ENCODE results near the gene NRSN2.
"Not testable (repeated sequence)": the region's sequence is repeated elsewhere in the genome, so short reads cannot be mapped to it uniquely, and the experiment has no call there.

NRSN2 gene

GRCh38 chr20:324177-325044 lies 22.5 kb upstream of the NRSN2 start:
- DNase-seq (ENCODE audit: low read depth, low spot score): peak; percentile 33
- peak overlapping the region; percentile 89 for H3K27ac ChIP-seq

GRCh38 chr20:325045-325888 lies 21.6 kb upstream of the NRSN2 start, which contains the start of gene SOX12:
SOX12 (plus strand) TSS chr20:325552; CDS start chr20:325925, 373 bp downstream.
- DNase-seq (ENCODE audit: low read depth, low spot score): peak; percentile 60
- H3K27ac ChIP-seq: peak within 1 kb of the TSS; percentile 89

- peak overlapping the region; percentile 89 for H3K27ac ChIP-seq
- DNase-seq (ENCODE audit: low read depth, low spot score): no peak
These were observed 20.8 kb upstream of the NRSN2 start for GRCh38 chr20:325889-326644.

- DNase-seq (ENCODE audit: low read depth, low spot score): no peak
- peak overlapping the region; percentile 89 for H3K27ac ChIP-seq
These were observed 20.2 kb upstream of the NRSN2 start for GRCh38 chr20:326645-327185.

- peak overlapping the region; percentile 89 for H3K27ac ChIP-seq
- peak; percentile 26 for DNase-seq (ENCODE audit: low read depth, low spot score)
These were observed 19.5 kb upstream of the NRSN2 start for GRCh38 chr20:327186-328026.

GRCh38 chr20:328027-328974 lies 18.6 kb upstream of the NRSN2 start:
- H3K27ac ChIP-seq: peak overlapping the region; percentile 89

GRCh38 chr20:328975-329695 lies 17.8 kb upstream of the NRSN2 start:
- H3K27ac ChIP-seq: peak overlapping the region; percentile 8
- no peak for DNase-seq (ENCODE audit: low read depth, low spot score)

More at GRCh38 chr20:328027-328974, 18.6 kb upstream of the NRSN2 start:
- DNase-seq (ENCODE audit: low read depth, low spot score): no peak

GRCh38 chr20:329851-330232 lies 17.1 kb upstream of the NRSN2 start:
- H3K27ac ChIP-seq: no peak overlapping the region
- DNase-seq (ENCODE audit: low read depth, low spot score): no peak

DNA sequence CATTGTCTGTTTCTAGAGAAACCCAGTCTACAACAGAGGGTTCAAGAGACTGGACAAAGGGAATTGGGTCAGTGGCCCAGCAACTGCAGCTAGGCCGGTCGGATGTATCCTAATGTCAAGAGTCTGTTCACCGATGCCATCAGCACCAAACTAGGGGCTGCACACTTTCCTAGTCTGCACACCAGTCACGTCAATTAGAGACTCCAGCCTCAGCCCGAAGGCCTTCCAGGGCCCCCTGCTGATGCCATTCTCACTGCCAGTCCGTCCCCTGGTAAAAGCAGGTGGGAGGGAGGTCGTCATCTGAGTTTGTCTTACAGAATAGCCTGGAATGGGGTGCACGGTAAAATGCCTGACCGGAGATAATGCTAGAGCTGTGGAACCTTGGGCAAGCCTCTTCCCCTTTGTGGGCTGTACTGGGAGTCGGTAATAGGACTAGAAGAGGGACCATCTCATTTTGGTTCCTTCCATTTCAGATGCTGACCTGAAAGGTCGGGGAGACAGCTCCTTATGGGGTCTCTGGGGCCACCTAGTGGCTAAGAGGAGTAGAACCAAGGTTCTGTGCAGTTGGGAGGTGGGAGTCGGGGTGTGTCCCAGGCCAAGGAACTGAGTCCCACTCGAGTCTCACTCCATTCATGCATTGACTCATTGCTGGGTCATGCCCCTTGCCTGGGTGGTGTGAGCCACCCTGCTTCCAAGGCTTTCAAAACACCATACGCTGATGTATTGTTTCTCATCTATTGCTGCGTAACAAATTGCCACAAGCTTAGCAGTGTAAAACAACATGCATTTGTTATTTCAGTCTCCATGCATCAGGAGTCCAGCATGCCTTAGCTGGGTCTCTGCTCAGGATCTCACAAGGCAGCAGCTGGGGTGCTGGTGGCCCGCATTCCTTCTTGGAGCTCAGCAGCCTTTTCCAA lies 16.4 kb upstream of the NRSN2 start:
- no peak for DNase-seq (ENCODE audit: low read depth, low spot score)

DNA sequence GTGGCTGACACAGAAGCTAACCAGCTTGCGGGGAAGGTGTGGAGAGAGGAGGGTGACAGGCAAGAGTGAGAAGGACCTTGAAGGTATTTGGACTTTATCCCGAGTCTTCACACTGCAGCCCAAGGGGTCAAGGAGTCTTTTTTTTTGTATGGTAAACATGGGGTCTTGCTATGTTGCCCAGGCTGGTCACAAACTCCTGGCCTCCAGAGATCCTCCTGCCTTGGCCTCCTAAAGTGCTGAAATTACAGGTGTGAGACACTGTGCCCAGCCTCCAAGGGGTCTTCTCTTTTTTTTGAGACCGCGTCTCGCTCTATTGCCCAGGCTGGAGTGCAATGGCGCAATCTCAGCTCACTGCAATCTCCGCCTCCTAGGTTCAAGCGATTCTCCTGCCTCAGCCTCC lies 12.3 kb upstream of the NRSN2 start:
- no peak for DNase-seq (ENCODE audit: low read depth, low spot score)
- H3K27ac ChIP-seq: no peak overlapping the region

More for the DNA sequence above, 16.4 kb upstream of the NRSN2 start:
- peak overlapping the region; percentile 11 for H3K27ac ChIP-seq

- DNase-seq (ENCODE audit: low read depth, low spot score); H3K27ac ChIP-seq: not testable (repeated sequence)
These were observed 10.9 kb upstream of the NRSN2 start for GRCh38 chr20:336040-336439.

GRCh38 chr20:341682-342081 lies 5.2 kb upstream of the NRSN2 start:
- peak; percentile 89 for DNase-seq (ENCODE audit: low read depth, low spot score)

DNA sequence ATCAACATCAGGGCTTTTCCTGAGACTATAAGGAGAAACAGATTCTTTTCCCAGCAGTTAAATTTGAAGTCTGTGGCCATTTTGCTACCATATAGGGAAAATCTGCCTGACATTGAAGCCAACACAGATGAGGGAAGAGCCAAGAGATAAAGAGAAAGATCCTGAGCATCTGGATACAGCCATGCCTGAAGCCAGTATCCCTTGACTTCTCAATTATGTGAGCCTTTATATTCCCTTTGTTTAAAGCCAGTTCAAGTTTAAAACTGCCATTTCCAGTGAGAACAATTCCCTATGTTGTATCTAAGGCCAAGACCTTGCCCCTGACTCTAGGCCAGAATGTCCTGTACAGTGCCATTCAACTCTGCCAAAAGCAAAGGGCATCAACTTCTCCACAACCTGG lies 3.8 kb upstream of the NRSN2 start:
- DNase-seq (ENCODE audit: low read depth, low spot score): no peak
- H3K27ac ChIP-seq: no peak overlapping the region

More at GRCh38 chr20:341682-342081, 5.2 kb upstream of the NRSN2 start:
- H3K27ac ChIP-seq: peak overlapping the region; percentile 36

DNA sequence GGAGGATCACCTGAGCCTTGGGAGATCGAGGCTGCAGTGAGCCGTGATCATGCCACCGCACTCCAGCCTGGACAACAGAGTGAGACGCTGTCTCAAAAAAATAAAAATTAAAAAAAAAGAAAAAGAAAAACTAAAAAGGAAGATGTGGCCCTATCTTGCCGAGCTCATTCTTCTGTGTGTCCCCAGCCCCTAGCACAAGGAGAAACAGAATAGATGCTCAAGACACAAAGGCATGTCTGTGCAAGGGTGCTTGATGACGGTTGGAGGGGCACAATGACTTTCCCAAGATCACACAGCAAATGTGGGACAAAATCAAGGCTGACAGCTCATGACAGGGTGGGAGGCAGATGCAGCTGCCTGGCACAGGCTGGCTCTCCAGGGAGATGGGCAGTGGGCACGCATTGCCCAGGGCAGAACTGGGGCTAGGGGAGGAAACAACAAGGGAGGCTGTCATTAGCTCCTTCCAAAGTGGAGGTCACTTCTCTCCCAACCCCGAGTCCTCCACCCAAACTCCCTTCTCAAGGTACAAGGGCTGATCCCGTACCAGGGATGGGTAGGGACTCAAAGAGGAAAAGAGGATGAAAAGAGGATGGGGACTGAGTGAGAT lies 775 bp upstream of the NRSN2 start:
- no peak for DNase-seq (ENCODE audit: low read depth, low spot score)
- H3K27ac ChIP-seq: no peak overlapping the region

GRCh38 chr20:347317-347639 lies 367 bp downstream of the NRSN2 start:
- H3K27ac ChIP-seq: peak overlapping the region; percentile 70
- DNase-seq (ENCODE audit: low read depth, low spot score): no peak
